ENCODE measurements around the gene FSTL5.

GRCh38 chr4:161721947-161722346, 441.9 kb downstream of the FSTL5 start:
- no peak for TF ChIP-seq ISL1 (CRISPR knock-in tag; IDR thresholded peaks at IDR 0.05)
- no peak for TF ChIP-seq GLIS3 (CRISPR knock-in tag; IDR thresholded peaks at IDR 0.05)
- TF ChIP-seq, protein P1, sequence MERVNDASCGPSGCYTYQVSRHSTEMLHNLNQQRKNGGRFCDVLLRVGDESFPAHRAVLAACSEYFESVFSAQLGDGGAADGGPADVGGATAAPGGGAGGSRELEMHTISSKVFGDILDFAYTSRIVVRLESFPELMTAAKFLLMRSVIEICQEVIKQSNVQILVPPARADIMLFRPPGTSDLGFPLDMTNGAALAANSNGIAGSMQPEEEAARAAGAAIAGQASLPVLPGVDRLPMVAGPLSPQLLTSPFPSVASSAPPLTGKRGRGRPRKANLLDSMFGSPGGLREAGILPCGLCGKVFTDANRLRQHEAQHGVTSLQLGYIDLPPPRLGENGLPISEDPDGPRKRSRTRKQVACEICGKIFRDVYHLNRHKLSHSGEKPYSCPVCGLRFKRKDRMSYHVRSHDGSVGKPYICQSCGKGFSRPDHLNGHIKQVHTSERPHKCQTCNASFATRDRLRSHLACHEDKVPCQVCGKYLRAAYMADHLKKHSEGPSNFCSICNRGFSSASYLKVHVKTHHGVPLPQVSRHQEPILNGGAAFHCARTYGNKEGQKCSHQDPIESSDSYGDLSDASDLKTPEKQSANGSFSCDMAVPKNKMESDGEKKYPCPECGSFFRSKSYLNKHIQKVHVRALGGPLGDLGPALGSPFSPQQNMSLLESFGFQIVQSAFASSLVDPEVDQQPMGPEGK (CRISPR knock-in tag; IDR thresholded peaks at IDR 0.05; ENCODE audit: borderline replicate concordance), result no peak
- no peak for TF ChIP-seq RARB (CRISPR knock-in tag; IDR thresholded peaks at IDR 0.05)
- TF ChIP-seq ZFP30 (CRISPR knock-in tag; IDR thresholded peaks at IDR 0.05), result no peak
- TF ChIP-seq CREB5 (CRISPR knock-in tag; IDR thresholded peaks at IDR 0.05; ENCODE audit: low read depth), result no peak
- no peak for TF ChIP-seq ZNF565 (CRISPR knock-in tag; conservative IDR thresholded peaks at IDR 0.05; ENCODE audit: low read depth)
- TF ChIP-seq POU6F1 (CRISPR knock-in tag; IDR thresholded peaks at IDR 0.05; ENCODE audit: borderline replicate concordance, low read depth), result no peak
- no peak for TF ChIP-seq BACH2 (CRISPR knock-in tag; IDR thresholded peaks at IDR 0.05; ENCODE audit: borderline replicate concordance)
- no peak for TF ChIP-seq TOX (CRISPR knock-in tag; IDR thresholded peaks at IDR 0.05; ENCODE audit: borderline replicate concordance)
- no peak for TF ChIP-seq OSR1 (CRISPR knock-in tag; IDR thresholded peaks at IDR 0.05)
- no peak for TF ChIP-seq ZNF8 (CRISPR knock-in tag; IDR thresholded peaks at IDR 0.05)
- TF ChIP-seq SNAI2 (CRISPR knock-in tag; IDR thresholded peaks at IDR 0.05), result no peak
- no peak for TF ChIP-seq ZC3H10 (CRISPR knock-in tag; IDR thresholded peaks at IDR 0.05)

All from SK-N-SH treated with all-trans-retinoic acid at 6 μM for 48 hours (cell line).